Dermis blood vessel endothelial cell (primary cell): ENCODE measurements around the gene DUSP12. TPM values are rescaled to one million over a fixed set of nuclear protein-coding genes. Genes with fewer than 3 reads are reported as not detected.

Experiments used
- DNase-seq: peaks from one replicate; pipeline ENCODE4 v3.0.0; 2010
- total RNA-seq: library from RNA; depleted of rRNA; stranded (reverse); fragments of >200 nt; gene quantifications from 2 replicates; pipeline ENCODE4 v1.2.3, GENCODE V29; 2014

The DUSP12 gene
- total RNA-seq, 1 donor from 2014 or later = 25.4 TPM

GRCh38 chr1:161770250-161770649 is 20.7 kb downstream of the DUSP12 start:
- no peak for DNase-seq

- DNase-seq = no peak
Measured at GRCh38 chr1:161771161-161771560, 21.6 kb downstream of the DUSP12 start.

- peak; percentile 26 for DNase-seq
Measured at GRCh38 chr1:161771973-161772372, 22.4 kb downstream of the DUSP12 start.

- peak; percentile 49 for DNase-seq
Measured at GRCh38 chr1:161772397-161772796, 22.8 kb downstream of the DUSP12 start.

GRCh38 chr1:161773791-161774190 is 24.2 kb downstream of the DUSP12 start:
- DNase-seq = no peak

GRCh38 chr1:161777261-161777660 is 27.7 kb downstream of the DUSP12 start:
- DNase-seq = no peak

- no peak for DNase-seq
Measured at GRCh38 chr1:161778522-161778921, 28.9 kb downstream of the DUSP12 start.

GRCh38 chr1:161779393-161779792 is 29.8 kb downstream of the DUSP12 start:
- DNase-seq = no peak

- no peak for DNase-seq
Measured at GRCh38 chr1:161781995-161782394, 32.4 kb downstream of the DUSP12 start.

- DNase-seq = no peak
Measured at GRCh38 chr1:161782886-161783285, 33.3 kb downstream of the DUSP12 start.

GRCh38 chr1:161784968-161785367 is 35.4 kb downstream of the DUSP12 start:
- DNase-seq = no peak

- DNase-seq = no peak
Measured at GRCh38 chr1:161787355-161787754, 37.8 kb downstream of the DUSP12 start.

- DNase-seq = no peak
Measured at GRCh38 chr1:161790587-161791317, 41.2 kb downstream of the DUSP12 start.

- peak; percentile 50 for DNase-seq
Measured at GRCh38 chr1:161791904-161792655, 42.5 kb downstream of the DUSP12 start.

GRCh38 chr1:161792740-161793139 is 43.2 kb downstream of the DUSP12 start:
- peak; percentile 90 for DNase-seq

- DNase-seq = no peak
Measured at GRCh38 chr1:161799792-161800191, 50.2 kb downstream of the DUSP12 start.

- no peak for DNase-seq
Measured at GRCh38 chr1:161801955-161802354, 52.4 kb downstream of the DUSP12 start.

GRCh38 chr1:161803181-161803580 is 53.6 kb downstream of the DUSP12 start:
- no peak for DNase-seq

GRCh38 chr1:161805399-161806197 is 56.0 kb downstream of the DUSP12 start:
- no peak for DNase-seq
